ENCODE measurements around the gene EAF1. TPM values are rescaled to one million over a fixed set of nuclear protein-coding genes. Genes with fewer than 3 reads are reported as not detected.

EAF1 gene
- total RNA-seq: 17.3 TPM

DNA sequence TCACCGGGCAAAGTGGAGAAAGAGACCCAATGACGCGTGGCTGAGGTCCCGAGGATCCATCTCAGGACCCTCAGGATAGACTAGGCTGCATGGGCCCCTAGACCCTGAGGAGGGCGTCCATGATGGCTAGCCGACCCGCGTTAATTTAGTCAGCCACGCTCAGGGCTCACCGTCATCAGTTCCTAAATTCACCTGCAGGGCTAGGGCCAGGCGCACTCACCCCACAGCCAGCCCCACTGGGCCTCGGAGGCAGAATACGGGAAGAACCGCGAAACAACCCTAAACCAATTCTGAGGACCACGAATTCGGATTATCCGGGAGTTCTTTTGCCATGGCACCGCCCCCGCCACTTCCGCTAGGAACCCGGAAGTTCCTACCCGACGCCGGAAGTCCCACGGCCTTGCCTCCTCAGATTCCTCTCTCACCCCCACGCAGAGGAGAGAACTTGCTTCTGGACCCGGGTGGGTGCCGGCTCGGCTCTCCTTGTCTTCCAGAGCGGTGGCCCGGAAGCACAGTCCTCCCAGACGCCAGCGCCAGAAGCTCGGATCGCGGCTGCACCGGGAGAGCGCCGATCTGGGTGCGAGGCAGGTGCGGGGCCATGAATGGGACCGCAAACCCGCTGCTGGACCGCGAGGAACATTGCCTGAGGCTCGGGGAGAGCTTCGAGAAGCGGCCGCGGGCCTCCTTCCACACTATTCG, at the start of gene EAF1, which contains the start of gene METTL6:
Gene EAF1 (plus strand): TSS at position 417 of the 699 bp plus-strand sequence. CDS start 182 bp downstream, at position 599.
Gene METTL6 (minus strand): TSS at position 363 of the 699 bp plus-strand sequence. CDS start 1,033 bp downstream, outside the sequence.

Small RNA genes lying within 50 kb of the gene (small RNA-seq; reads per million reads assigned to genes)
- gene RNU6-1024P (ENCODE audit: low replicate concordance): not detected

Other genes starting within 250 kb of the EAF1 start
- gene CAPN7, start 221.4 kb upstream of the EAF1 start, total RNA-seq: 64.1 TPM
- gene SH3BP5, start 95.0 kb upstream of the EAF1 start, total RNA-seq: 61.1 TPM
- 35.4 TPM for gene METTL6, start 54 bp upstream of the EAF1 start, total RNA-seq
- gene COLQ, start 94.1 kb downstream of the EAF1 start, total RNA-seq: 10.6 TPM
- gene HACL1, start 174.0 kb downstream of the EAF1 start, total RNA-seq: 21.1 TPM
- 28.7 TPM for gene BTD, start 174.1 kb downstream of the EAF1 start, total RNA-seq

Measured in metanephros (tissue), 2 donors.